Measurements from ENCODE around the gene CXCL5.

GRCh38 chr4:73948291-73948690 lies 50.2 kb downstream of the CXCL5 start:
- TF ChIP-seq CTCF (conservative IDR thresholded peaks at IDR 0.05 in 1 of 2, IDR thresholded peaks at IDR 0.05 in 1 of 2; ENCODE audit: extremely low read depth in 1 of 2, insufficient read depth in 1 of 2, low read depth in 1 of 2, low read length in 2 of 2): no peak
- no peak for TF ChIP-seq EZH2 (IDR thresholded peaks at IDR 0.05; ENCODE audit: borderline replicate concordance, low read length)

All from mammary epithelial cell (primary cell).